Erythroblast (primary cell): ENCODE results near the gene ALDH1L2.

ENCODE experiments used
- GATA1 ChIP-seq: IDR thresholded peaks from 2 replicates; pipeline ENCODE4 v1.6.1; 2011; ENCODE audit warnings: low read depth, mild to moderate bottlenecking, control low read depth, low read length, moderate library complexity
- POLR2A ChIP-seq: IDR thresholded peaks from 2 replicates; pipeline ENCODE4 v1.6.1; 2011; ENCODE audit warnings: mild to moderate bottlenecking, low read length

- no peak for TF ChIP-seq POLR2A
- TF ChIP-seq GATA1 = no peak
Observed at GRCh38 chr12:105015543-105015942, 68.7 kb downstream of the ALDH1L2 start.
